ENCODE measurements around the gene MACROD1. TPM values are rescaled to one million over a fixed set of nuclear protein-coding genes. Genes with fewer than 3 reads are reported as not detected.

MACROD1 gene
- total RNA-seq, 1 donor, result 17.7 TPM

DNA sequence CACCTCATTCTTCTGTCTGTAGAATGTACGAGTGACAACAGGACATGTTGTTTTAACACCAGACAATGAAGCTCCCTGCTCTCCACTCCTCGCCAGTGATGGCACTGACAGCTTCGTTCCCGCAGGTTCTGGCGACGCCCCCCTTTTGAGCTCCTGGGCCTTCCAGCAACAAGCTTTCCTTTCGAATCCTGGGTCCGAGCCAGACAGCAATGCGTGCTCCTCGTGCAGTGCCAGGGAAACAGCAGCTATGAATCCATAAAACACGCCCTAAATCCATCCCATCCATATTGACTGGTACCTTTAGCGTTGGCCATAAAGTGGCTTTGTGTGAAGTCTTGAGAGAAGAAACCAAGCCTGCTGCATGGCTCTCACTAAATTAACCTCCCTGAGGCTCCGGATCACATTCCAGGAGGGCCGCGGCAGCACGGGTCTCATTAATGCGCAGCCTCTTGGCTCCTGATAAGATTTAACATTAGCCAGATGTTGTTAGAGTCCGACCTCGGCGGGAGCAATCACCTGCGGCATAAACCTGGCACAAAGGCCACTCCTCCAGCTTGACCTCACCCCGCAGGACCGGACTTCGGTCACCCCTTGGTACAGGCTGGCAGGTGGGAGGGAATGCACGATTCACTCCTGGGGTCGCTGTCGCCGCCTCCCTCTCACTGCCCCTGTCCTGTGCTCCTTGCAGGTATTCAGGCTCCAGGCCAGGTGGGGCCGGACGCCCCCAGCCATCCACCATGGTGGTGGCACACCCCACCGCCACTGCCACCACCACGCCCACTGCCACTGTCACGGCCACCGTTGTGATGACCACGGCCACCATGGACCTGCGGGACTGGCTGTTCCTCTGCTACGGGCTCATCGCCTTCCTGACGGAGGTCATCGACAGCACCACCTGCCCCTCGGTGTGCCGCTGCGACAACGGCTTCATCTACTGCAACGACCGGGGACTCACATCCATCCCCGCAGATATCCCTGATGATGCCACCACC is 50.1 kb downstream of the MACROD1 start:
- Histone ChIP-seq H3K36me3 (ENCODE audit: insufficient read depth, low read length) (no peaks in the 10 kb centered on the region), H3K27ac (ENCODE audit: low read depth, low read length) (no peak overlapping the region), H2AFZ (ENCODE audit: low read length) (no peak overlapping the region), H3K79me2 (ENCODE audit: insufficient read depth, low read length) (no peaks in the 10 kb centered on the region), H3K27me3 (ENCODE audit: insufficient read depth, low read length) (no peaks in the 10 kb centered on the region), H4K20me1 (ENCODE audit: insufficient read depth, low read length) (peaks cover 5% of the 10 kb centered on the region), H3K4me2 (ENCODE audit: insufficient read depth, low read length) (no peak overlapping the region), H3K4me3 (ENCODE audit: insufficient read depth, low read length) (no peak overlapping the region), H3K9me3 (ENCODE audit: low read depth, low read length) (no peaks in the 10 kb centered on the region), H3K4me1 (ENCODE audit: insufficient read depth, low read length) (peaks cover 3% of the 10 kb centered on the region)
- DNase-seq (ENCODE audit: insufficient read length, low spot score, missing footprints), result no peak
- TF ChIP-seq, protein P1, sequence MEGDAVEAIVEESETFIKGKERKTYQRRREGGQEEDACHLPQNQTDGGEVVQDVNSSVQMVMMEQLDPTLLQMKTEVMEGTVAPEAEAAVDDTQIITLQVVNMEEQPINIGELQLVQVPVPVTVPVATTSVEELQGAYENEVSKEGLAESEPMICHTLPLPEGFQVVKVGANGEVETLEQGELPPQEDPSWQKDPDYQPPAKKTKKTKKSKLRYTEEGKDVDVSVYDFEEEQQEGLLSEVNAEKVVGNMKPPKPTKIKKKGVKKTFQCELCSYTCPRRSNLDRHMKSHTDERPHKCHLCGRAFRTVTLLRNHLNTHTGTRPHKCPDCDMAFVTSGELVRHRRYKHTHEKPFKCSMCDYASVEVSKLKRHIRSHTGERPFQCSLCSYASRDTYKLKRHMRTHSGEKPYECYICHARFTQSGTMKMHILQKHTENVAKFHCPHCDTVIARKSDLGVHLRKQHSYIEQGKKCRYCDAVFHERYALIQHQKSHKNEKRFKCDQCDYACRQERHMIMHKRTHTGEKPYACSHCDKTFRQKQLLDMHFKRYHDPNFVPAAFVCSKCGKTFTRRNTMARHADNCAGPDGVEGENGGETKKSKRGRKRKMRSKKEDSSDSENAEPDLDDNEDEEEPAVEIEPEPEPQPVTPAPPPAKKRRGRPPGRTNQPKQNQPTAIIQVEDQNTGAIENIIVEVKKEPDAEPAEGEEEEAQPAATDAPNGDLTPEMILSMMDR (IDR thresholded peaks at IDR 0.05; ENCODE audit: extremely low read depth, low read depth, low read length), result no peak

DNA sequence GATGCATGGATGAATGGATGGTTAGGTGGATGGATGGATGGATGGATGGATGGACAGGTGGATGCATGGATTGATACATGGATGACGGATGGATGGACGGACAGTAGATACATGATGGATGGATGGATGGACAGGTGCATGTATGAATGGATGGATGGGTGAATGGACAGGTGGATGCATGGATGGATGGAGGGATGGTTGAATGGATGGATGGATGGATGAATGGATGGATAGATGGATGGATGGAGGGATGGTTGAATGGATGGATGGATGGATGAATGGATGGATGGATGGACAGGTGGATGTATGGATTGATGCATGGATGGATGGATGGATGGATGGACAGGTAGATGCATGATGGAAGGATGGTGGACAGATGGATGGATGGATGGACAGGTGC is 51.7 kb downstream of the MACROD1 start:
- H3K36me3 ChIP-seq (ENCODE audit: insufficient read depth, low read length), result no peaks in the 10 kb centered on the region
- no peak for DNase-seq (ENCODE audit: insufficient read length, low spot score, missing footprints)
- H3K27me3 ChIP-seq (ENCODE audit: insufficient read depth, low read length), result no peaks in the 10 kb centered on the region
- no peaks in the 10 kb centered on the region for H3K4me1 ChIP-seq (ENCODE audit: insufficient read depth, low read length)
- H3K27ac ChIP-seq (ENCODE audit: low read depth, low read length), result no peak overlapping the region
- no peak overlapping the region for H2AFZ ChIP-seq (ENCODE audit: low read length)
- TF ChIP-seq, protein P1 (IDR thresholded peaks at IDR 0.05; ENCODE audit: extremely low read depth, low read depth, low read length), result no peak
- no peaks in the 10 kb centered on the region for H3K79me2 ChIP-seq (ENCODE audit: insufficient read depth, low read length)
- no peak overlapping the region for H3K4me2 ChIP-seq (ENCODE audit: insufficient read depth, low read length)
- no peaks in the 10 kb centered on the region for H3K9me3 ChIP-seq (ENCODE audit: low read depth, low read length)
- H4K20me1 ChIP-seq (ENCODE audit: insufficient read depth, low read length), result peaks cover 5% of the 10 kb centered on the region
- no peak overlapping the region for H3K4me3 ChIP-seq (ENCODE audit: insufficient read depth, low read length)

DNA sequence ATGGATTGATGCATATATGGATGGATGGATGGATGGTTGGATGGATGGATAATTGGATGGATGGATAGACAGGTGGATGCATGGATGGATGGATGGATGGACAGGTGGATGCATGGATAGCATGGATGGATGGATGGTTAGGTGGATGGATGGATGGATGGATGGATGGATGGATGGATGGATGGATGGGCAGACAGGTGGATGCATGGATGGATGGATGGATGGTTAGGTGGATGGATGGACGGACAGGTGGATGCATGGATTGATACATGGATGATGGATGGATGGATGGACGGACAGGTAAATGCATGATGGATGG is 52.5 kb downstream of the MACROD1 start:
- no peaks in the 10 kb centered on the region for H3K4me1 ChIP-seq (ENCODE audit: insufficient read depth, low read length)
- H3K4me2 ChIP-seq (ENCODE audit: insufficient read depth, low read length), result no peak overlapping the region
- TF ChIP-seq, protein P1 (IDR thresholded peaks at IDR 0.05; ENCODE audit: extremely low read depth, low read depth, low read length), result no peak
- H3K36me3 ChIP-seq (ENCODE audit: insufficient read depth, low read length), result no peaks in the 10 kb centered on the region
- peaks cover 5% of the 10 kb centered on the region for H4K20me1 ChIP-seq (ENCODE audit: insufficient read depth, low read length)
- DNase-seq (ENCODE audit: insufficient read length, low spot score, missing footprints), result no peak
- no peak overlapping the region for H3K4me3 ChIP-seq (ENCODE audit: insufficient read depth, low read length)
- H3K9me3 ChIP-seq (ENCODE audit: low read depth, low read length), result no peaks in the 10 kb centered on the region
- no peak overlapping the region for H2AFZ ChIP-seq (ENCODE audit: low read length)
- H3K79me2 ChIP-seq (ENCODE audit: insufficient read depth, low read length), result no peaks in the 10 kb centered on the region
- no peak overlapping the region for H3K27ac ChIP-seq (ENCODE audit: low read depth, low read length)
- no peaks in the 10 kb centered on the region for H3K27me3 ChIP-seq (ENCODE audit: insufficient read depth, low read length)

DNA sequence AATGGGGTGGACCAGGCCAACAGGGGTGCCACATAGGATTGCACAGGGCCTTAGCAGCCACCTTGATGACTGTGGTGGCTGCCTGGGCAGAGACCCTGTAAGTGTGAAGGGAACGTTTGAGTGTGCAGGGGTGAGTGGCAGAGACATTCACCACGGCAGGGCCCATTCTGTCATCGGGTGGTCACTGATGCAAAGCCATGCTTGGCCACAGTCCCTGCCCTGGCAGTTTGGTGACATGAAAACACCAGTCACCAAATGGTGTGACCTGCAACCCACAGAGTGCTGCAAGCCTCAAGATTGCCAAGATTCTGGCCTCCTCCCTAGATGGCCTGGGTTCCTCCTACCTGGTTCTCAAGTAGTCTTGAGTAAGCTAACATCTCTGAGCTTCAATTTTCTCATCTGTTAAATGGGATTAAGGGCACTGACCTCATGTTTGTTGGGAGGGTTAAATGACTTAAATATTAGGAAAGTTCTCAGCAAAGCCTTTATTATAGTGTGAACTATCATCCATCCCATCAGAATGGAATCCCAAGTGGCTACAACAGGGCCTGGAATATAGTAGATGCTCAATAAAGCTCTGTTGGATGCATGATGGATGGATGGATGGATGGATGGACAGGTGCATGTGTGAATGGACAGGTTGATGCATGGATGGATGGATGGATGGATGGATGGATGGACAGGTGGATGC is 53.0 kb downstream of the MACROD1 start:
- no peak for DNase-seq (ENCODE audit: insufficient read length, low spot score, missing footprints)
- H2AFZ ChIP-seq (ENCODE audit: low read length), result no peak overlapping the region
- H3K4me1 ChIP-seq (ENCODE audit: insufficient read depth, low read length), result no peaks in the 10 kb centered on the region
- H3K4me3 ChIP-seq (ENCODE audit: insufficient read depth, low read length), result no peak overlapping the region
- H4K20me1 ChIP-seq (ENCODE audit: insufficient read depth, low read length), result peaks cover 5% of the 10 kb centered on the region
- no peaks in the 10 kb centered on the region for H3K36me3 ChIP-seq (ENCODE audit: insufficient read depth, low read length)
- no peaks in the 10 kb centered on the region for H3K79me2 ChIP-seq (ENCODE audit: insufficient read depth, low read length)
- TF ChIP-seq, protein P1 (IDR thresholded peaks at IDR 0.05; ENCODE audit: extremely low read depth, low read depth, low read length), result no peak
- no peak overlapping the region for H3K4me2 ChIP-seq (ENCODE audit: insufficient read depth, low read length)
- H3K27me3 ChIP-seq (ENCODE audit: insufficient read depth, low read length), result no peaks in the 10 kb centered on the region
- no peaks in the 10 kb centered on the region for H3K9me3 ChIP-seq (ENCODE audit: low read depth, low read length)
- no peak overlapping the region for H3K27ac ChIP-seq (ENCODE audit: low read depth, low read length)
